Choroid plexus epithelial cell (primary cell): ENCODE results near the gene SPAG16.
"Not testable (repeated sequence)": the region's sequence is repeated elsewhere in the genome, so short reads cannot be mapped to it uniquely, and the experiment has no call there.

Source experiments
- DNase-seq: peaks from one replicate; pipeline ENCODE4 v3.0.0-alpha.2; 2010; ENCODE audit warnings: low read depth
- H3K4me3 ChIP-seq: 2 replicates; pipeline ENCODE4 v1.5.1; 2011; ENCODE audit warnings: low read depth, mild to moderate bottlenecking, control low read depth, low read length, moderate library complexity
- TF ChIP-seq, protein P1 (sequence below): conservative IDR thresholded peaks from 2 replicates; pipeline ENCODE4 v1.5.1; 2011; ENCODE audit warnings: low read depth, mild to moderate bottlenecking, control low read depth, inconsistent platforms, low read length, moderate library complexity

The SPAG16 gene

DNA sequence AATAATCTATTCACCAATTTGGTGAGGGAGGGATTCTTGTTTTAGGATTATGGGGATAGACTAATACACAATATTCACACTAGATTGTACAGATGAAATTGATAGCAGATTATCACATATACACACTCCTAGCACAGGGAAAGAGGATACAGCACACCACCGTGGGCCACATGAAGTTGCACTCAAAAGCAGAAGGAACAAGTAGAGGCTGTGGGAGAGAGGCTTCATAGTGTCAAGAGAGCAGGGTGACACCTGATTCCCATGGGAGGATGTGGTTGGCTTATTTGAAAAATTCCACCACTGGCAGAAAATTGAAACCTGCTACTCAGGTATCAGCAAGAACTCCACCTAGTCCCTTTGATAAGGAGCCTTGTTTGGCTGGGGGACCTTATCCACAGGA is 395.6 kb downstream of the SPAG16 start:
- DNase-seq = no peak
- H3K4me3 ChIP-seq = no peak overlapping the region
- TF ChIP-seq, protein P1, sequence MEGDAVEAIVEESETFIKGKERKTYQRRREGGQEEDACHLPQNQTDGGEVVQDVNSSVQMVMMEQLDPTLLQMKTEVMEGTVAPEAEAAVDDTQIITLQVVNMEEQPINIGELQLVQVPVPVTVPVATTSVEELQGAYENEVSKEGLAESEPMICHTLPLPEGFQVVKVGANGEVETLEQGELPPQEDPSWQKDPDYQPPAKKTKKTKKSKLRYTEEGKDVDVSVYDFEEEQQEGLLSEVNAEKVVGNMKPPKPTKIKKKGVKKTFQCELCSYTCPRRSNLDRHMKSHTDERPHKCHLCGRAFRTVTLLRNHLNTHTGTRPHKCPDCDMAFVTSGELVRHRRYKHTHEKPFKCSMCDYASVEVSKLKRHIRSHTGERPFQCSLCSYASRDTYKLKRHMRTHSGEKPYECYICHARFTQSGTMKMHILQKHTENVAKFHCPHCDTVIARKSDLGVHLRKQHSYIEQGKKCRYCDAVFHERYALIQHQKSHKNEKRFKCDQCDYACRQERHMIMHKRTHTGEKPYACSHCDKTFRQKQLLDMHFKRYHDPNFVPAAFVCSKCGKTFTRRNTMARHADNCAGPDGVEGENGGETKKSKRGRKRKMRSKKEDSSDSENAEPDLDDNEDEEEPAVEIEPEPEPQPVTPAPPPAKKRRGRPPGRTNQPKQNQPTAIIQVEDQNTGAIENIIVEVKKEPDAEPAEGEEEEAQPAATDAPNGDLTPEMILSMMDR = no peak

DNA sequence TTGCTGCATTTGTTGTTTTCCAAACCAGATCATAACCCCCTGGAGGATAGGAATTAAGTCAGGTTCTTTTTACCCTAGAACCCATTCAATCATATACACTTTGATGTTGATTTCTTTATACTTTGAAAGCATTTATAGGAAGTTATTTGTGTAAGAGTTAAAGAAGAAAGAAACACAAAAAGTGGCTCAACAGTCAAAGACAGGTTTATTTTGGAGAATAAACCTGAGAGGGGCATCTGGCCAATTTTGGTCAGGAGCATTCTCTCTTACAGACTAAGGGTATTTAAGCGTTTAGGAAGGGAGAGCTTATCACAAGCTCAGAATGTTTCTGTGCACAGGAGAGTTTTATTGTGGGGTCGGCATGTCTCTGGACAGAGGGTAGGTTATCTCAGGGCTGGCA is 398.0 kb downstream of the SPAG16 start:
- TF ChIP-seq, protein P1 = no peak
- no peak overlapping the region for H3K4me3 ChIP-seq
- no peak for DNase-seq

DNA sequence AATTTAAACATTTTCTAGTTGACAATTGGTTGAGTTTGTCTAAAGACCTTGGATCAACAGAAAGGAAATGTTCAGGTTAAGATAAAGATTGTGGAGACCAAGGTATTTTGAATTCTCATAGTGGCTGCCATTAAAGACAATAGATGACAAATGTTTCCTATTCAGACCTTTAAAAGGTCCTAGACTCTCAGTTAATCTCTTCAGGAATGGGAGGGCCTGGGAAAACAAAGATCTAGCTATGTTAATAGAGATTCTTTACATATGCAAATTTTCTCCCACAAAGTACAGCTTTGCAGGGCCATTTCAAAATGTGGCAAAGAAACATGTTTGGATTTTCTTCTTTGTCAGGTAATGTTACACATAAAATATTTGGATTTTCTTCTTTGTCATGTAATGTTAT is 403.9 kb downstream of the SPAG16 start:
- TF ChIP-seq, protein P1 = no peak
- H3K4me3 ChIP-seq = no peak overlapping the region
- no peak for DNase-seq

DNA sequence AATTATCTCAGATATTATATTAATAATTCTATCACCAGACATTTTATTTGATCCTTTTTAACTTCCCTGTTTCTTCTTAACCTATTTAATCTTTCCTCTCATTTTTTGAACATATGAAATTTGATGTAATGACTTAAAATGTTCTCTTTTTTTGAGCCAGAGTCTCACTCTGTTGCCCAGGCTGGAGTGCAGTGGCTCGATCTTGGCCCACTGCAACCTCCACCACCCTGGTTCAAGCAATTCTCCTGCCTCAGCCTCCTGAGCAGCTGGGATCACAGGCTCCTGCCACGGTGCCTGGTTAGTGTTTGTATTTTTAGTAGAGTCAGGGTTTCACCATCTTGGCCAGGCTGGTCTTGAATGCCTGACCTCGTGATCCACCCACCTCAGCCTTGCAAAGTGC is 404.6 kb downstream of the SPAG16 start:
- not testable (repeated sequence) for H3K4me3 ChIP-seq, DNase-seq

DNA sequence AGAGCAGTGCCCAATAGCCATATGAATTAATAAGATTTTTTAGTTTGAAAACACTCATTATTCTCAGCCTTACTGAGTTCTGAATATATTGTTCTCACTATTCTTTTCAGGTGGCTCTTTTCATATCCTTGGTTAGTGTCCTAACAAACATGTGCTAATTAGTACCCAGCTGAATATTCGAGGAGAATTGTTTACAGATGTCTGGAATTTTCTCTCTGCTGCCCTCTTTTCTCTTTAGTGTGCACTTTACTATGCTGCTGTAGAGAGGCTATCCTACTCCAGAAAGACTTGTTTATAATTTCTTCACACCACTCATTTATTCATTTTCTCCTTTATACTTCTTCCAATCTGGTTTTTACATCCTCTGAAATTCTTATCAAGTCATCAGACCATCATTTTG is 405.3 kb downstream of the SPAG16 start:
- TF ChIP-seq, protein P1 = no peak
- DNase-seq = no peak
- H3K4me3 ChIP-seq = no peak overlapping the region

DNA sequence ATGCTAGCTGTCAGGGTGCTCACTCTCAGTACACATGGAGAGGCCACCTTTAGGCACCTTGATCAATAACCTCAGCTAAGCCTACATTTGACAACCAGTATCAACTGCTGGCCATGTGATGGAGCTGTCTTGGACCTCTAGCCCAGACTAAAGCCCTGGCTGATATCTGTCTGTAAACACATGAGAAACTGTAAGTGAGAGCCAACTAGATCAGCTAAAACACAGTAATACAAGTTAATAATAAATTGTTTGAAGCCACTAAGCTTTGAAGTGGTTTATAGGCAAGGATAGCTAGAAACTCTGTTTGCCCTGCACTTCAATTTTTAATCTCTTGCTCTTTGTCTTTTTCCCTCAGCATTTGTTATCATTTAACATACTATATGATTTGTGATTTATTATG is 407.1 kb downstream of the SPAG16 start:
- TF ChIP-seq, protein P1 = no peak
- DNase-seq = no peak
- no peak overlapping the region for H3K4me3 ChIP-seq

DNA sequence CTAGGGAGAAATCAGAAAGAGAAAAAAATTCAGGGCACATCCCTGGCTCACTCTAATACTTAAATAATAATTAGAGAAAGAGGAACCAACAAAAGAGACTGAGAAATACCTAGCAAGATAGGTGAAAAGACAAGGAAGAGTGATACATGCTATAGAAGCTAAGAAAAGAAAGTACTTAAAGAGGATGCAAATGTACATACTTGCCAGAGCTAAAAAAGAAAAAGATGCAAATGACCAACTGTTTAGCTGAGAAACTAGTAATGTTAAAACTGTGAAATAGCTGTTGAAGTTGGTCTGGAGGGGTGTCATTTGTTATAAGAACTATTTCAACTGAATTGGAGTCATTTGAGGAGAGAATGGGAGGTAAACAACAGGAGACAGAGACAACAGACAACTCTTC is 412.2 kb downstream of the SPAG16 start:
- no peak overlapping the region for H3K4me3 ChIP-seq
- TF ChIP-seq, protein P1 = no peak
- DNase-seq = no peak

DNA sequence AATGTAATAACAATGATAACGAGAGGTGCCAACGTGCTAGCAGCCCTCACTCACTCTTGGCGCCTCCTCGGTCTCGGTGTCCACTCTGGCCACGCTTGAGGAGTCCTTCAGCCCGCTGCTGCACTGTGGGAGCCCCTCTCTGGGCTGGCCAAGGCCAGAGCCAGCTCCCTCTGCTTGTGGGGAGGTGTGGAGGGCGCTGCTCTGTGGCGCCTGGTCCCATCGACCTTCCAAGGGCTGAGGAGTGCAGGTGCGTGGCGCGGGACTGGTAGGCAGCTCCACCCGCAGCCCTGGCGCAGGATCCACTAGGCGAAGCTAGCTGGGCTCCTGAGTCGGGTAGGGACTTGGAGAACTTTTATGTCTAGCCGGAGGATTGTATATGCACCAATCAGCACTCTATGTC is 417.1 kb downstream of the SPAG16 start:
- not testable (repeated sequence) for DNase-seq, H3K4me3 ChIP-seq
